ENCODE results near the gene DTNBP1.

DNA sequence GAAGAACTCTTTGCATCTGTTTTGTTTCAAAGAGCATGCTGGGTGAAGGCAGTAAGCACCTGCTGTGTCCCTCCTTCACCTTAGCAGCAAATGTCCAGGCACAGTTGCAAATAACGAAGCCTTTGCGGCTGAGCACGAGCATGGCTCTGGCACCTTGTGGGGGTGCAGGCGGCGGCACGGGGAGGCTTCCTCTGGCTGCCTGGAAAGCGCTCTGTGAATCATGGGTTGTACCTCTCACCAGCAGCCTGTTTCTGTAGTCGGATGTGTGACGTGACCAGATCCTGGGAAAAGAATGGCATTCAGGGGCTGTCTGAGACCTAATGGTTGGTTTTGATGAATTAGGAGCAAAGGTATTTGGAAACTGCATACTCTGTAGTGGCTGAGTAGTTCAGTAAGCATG, 144.8 kb downstream of the DTNBP1 start:
- TF ChIP-seq, protein P1, sequence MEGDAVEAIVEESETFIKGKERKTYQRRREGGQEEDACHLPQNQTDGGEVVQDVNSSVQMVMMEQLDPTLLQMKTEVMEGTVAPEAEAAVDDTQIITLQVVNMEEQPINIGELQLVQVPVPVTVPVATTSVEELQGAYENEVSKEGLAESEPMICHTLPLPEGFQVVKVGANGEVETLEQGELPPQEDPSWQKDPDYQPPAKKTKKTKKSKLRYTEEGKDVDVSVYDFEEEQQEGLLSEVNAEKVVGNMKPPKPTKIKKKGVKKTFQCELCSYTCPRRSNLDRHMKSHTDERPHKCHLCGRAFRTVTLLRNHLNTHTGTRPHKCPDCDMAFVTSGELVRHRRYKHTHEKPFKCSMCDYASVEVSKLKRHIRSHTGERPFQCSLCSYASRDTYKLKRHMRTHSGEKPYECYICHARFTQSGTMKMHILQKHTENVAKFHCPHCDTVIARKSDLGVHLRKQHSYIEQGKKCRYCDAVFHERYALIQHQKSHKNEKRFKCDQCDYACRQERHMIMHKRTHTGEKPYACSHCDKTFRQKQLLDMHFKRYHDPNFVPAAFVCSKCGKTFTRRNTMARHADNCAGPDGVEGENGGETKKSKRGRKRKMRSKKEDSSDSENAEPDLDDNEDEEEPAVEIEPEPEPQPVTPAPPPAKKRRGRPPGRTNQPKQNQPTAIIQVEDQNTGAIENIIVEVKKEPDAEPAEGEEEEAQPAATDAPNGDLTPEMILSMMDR (IDR thresholded peaks at IDR 0.05): no peak
- no peak for TF ChIP-seq POLR2A (IDR thresholded peaks at IDR 0.05)

Measured in adrenal gland (tissue), 5 donors.